IMR-90 (cell line): Measurements from ENCODE around the gene TSPAN14.

Experiments used
- MAFK ChIP-seq: IDR thresholded peaks from 2 replicates; pipeline ENCODE4 v1.6.1; 2012; ENCODE audit warnings: low read depth, low read length, improper control_type of control experiment
- POLR2A ChIP-seq: IDR thresholded peaks from 2 replicates; pipeline ENCODE4 v1.6.1; 2012; ENCODE audit warnings: mild to moderate bottlenecking, low read depth, low read length
- RAD21 ChIP-seq: IDR thresholded peaks from 2 replicates; pipeline ENCODE4 v1.6.1; 2012; ENCODE audit warnings: low read length, improper control_type of control experiment
- RFX5 ChIP-seq: IDR thresholded peaks from 2 replicates; pipeline ENCODE4 v1.8.0; 2012; ENCODE audit warnings: low read depth, mild to moderate bottlenecking, low read length, moderate library complexity
- SMC3 ChIP-seq: fragments of 150-350 bp; IDR thresholded peaks from 2 replicates; pipeline ENCODE4 v1.6.1; 2016; ENCODE audit warnings: low read depth, mild to moderate bottlenecking, antibody characterized with exemption, low read length, moderate library complexity
- TF ChIP-seq, protein P1 (sequence below): conservative IDR thresholded peaks from 2 replicates; pipeline ENCODE4 v1.5.1; 2012; ENCODE audit warnings: mild to moderate bottlenecking, low read depth, low read length, improper control_type of control experiment
- TF ChIP-seq, protein P2 (sequence below): fragments of 150-350 bp; IDR thresholded peaks from 2 replicates; pipeline ENCODE4 v1.6.1; 2017; ENCODE audit warnings: mild to moderate bottlenecking, antibody characterized with exemption, low read length, low read depth
- TF ChIP-seq, protein P3 (sequence below): fragments of 150-350 bp; IDR thresholded peaks from 2 replicates; pipeline ENCODE4 v1.6.1; 2016; ENCODE audit warnings: low read depth, mild to moderate bottlenecking, low read length, moderate library complexity, borderline replicate concordance

DNA sequence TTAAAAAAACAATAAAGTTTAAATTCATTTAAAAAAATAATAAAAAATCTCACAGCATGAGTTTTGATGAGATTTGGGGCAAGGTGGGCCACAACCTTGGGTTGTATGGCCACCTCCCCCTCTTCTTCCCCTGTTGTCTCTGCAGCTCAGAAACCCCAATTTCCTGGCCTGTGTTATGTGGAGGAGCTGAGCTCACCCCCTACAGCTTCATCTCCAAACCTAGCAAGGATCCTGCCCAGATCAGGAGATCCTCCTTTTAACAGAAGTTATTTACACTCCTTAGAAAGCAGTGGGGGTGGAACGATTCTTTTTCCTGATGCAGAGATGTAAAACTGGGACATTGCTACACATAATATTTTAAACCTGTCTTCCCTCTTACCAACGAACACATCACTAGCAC lies 76.7 kb downstream of the TSPAN14 start:
- TF ChIP-seq, protein P1, sequence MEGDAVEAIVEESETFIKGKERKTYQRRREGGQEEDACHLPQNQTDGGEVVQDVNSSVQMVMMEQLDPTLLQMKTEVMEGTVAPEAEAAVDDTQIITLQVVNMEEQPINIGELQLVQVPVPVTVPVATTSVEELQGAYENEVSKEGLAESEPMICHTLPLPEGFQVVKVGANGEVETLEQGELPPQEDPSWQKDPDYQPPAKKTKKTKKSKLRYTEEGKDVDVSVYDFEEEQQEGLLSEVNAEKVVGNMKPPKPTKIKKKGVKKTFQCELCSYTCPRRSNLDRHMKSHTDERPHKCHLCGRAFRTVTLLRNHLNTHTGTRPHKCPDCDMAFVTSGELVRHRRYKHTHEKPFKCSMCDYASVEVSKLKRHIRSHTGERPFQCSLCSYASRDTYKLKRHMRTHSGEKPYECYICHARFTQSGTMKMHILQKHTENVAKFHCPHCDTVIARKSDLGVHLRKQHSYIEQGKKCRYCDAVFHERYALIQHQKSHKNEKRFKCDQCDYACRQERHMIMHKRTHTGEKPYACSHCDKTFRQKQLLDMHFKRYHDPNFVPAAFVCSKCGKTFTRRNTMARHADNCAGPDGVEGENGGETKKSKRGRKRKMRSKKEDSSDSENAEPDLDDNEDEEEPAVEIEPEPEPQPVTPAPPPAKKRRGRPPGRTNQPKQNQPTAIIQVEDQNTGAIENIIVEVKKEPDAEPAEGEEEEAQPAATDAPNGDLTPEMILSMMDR = no peak
- TF ChIP-seq POLR2A (no peak), SMC3 (no peak), RFX5 (no peak), RAD21 (no peak), MAFK (no peak)
- TF ChIP-seq, protein P2, sequence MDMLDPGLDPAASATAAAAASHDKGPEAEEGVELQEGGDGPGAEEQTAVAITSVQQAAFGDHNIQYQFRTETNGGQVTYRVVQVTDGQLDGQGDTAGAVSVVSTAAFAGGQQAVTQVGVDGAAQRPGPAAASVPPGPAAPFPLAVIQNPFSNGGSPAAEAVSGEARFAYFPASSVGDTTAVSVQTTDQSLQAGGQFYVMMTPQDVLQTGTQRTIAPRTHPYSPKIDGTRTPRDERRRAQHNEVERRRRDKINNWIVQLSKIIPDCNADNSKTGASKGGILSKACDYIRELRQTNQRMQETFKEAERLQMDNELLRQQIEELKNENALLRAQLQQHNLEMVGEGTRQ = no peak
- TF ChIP-seq, protein P3, sequence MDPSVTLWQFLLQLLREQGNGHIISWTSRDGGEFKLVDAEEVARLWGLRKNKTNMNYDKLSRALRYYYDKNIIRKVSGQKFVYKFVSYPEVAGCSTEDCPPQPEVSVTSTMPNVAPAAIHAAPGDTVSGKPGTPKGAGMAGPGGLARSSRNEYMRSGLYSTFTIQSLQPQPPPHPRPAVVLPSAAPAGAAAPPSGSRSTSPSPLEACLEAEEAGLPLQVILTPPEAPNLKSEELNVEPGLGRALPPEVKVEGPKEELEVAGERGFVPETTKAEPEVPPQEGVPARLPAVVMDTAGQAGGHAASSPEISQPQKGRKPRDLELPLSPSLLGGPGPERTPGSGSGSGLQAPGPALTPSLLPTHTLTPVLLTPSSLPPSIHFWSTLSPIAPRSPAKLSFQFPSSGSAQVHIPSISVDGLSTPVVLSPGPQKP = no peak
